GM23338 (cell line): ENCODE data around the gene GALNT14. TPM values are rescaled to one million over a fixed set of nuclear protein-coding genes. Genes with fewer than 3 reads are reported as not detected.

ENCODE experiments used
- ATAC-seq: fragments of 200-7000 bp; cut with Tn5 transposase; 3 replicates; pipeline ENCODE4 v1.9.1; 2020
- DNase-seq: peaks from one replicate; pipeline ENCODE4 v3.0.0-alpha.2; 2015; ENCODE audit warnings: low spot score
- H2AFZ ChIP-seq: fragments of 200-600 bp; sonication (generic); 2 replicates; pipeline ENCODE4 v1.8.0; 2016; ENCODE audit warnings: antibody characterized with exemption, mild to moderate bottlenecking, moderate library complexity
- H3F3A ChIP-seq: fragments of 200-600 bp; sonication (generic); replicated peaks from 2 replicates; pipeline ENCODE4 v1.8.0; 2017; ENCODE audit warnings: antibody characterized with exemption, mixed run types, low read depth
- H3K27ac ChIP-seq: fragments of 200-600 bp; sonication (generic); 2 replicates; pipeline ENCODE4 v1.6.1; 2016; ENCODE audit warnings: low read depth
- H3K27me3 ChIP-seq: fragments of 200-600 bp; sonication (generic); 2 replicates; pipeline ENCODE4 v1.8.0; 2016; ENCODE audit warnings: mild to moderate bottlenecking, mixed run types, moderate library complexity; ENCODE audit not compliant: insufficient read depth
- H3K36me3 ChIP-seq: fragments of 200-600 bp; sonication (generic); 2 replicates; pipeline ENCODE4 v1.8.0; 2016; ENCODE audit warnings: mild to moderate bottlenecking; ENCODE audit not compliant: insufficient read depth
- H3K4me1 ChIP-seq: fragments of 200-600 bp; sonication (generic); 2 replicates; pipeline ENCODE4 v1.8.0; 2016; ENCODE audit warnings: mild to moderate bottlenecking, moderate library complexity; ENCODE audit not compliant: insufficient read depth
- H3K4me2 ChIP-seq: fragments of 200-600 bp; sonication (generic); 2 replicates; pipeline ENCODE4 v1.7.1; 2017; ENCODE audit warnings: mixed run types
- H3K4me3 ChIP-seq: fragments of 200-600 bp; sonication (generic); 2 replicates; pipeline ENCODE4 v1.6.1; 2016; ENCODE audit warnings: mixed run types
- H3K79me2 ChIP-seq: fragments of 200-600 bp; sonication (generic); replicated peaks from 2 replicates; pipeline ENCODE4 v1.8.0; 2017; ENCODE audit warnings: mild to moderate bottlenecking; ENCODE audit not compliant: insufficient read depth
- H3K9me2 ChIP-seq: fragments of 200-600 bp; sonication (generic); 2 replicates; pipeline ENCODE4 v1.8.0; 2017; ENCODE audit not compliant: insufficient read depth
- H4K20me1 ChIP-seq: fragments of 200-600 bp; sonication (generic); replicated peaks from 2 replicates; pipeline ENCODE4 v1.8.0; 2017; ENCODE audit warnings: mild to moderate bottlenecking; ENCODE audit not compliant: insufficient read depth
- H3K27ac Mint-ChIP-seq: 2 replicates; pipeline ENCODE4 v1.8.0; 2020; ENCODE audit warnings: inconsistent platforms, mild to moderate bottlenecking, moderate library complexity, mixed read lengths
- H3K27me3 Mint-ChIP-seq: 3 replicates; pipeline ENCODE4 v1.8.0; 2022; ENCODE audit warnings: low read depth, mild to moderate bottlenecking, moderate library complexity, mixed read lengths, inconsistent platforms; ENCODE audit not compliant: insufficient read depth, poor library complexity
- H3K36me3 Mint-ChIP-seq: 3 replicates; pipeline ENCODE4 v1.8.0; 2021; ENCODE audit warnings: low read depth, mild to moderate bottlenecking, inconsistent platforms, moderate library complexity, mixed read lengths
- H3K4me1 Mint-ChIP-seq: 3 replicates; pipeline ENCODE4 v1.8.0; 2020; ENCODE audit warnings: mild to moderate bottlenecking, inconsistent platforms, mixed read lengths
- H3K4me3 Mint-ChIP-seq: 3 replicates; pipeline ENCODE4 v1.8.0; 2021; ENCODE audit warnings: moderate library complexity, mild to moderate bottlenecking, inconsistent platforms, mixed read lengths
- H3K9me3 Mint-ChIP-seq: 3 replicates; pipeline ENCODE4 v1.8.0; 2020; ENCODE audit warnings: moderate library complexity, mild to moderate bottlenecking, inconsistent platforms, mixed read lengths
- CTCF ChIP-seq, 2 experiments: fragments of 200-600 bp in 1 of 2; sonication (generic) in 1 of 2; conservative IDR thresholded peaks; 2 replicates each; pipeline versions ENCODE4 v1.5.1 to v1.6.1; 2016 to 2017; ENCODE audit warnings: antibody characterized with exemption in 2 of 2, low read depth in 2 of 2, mild to moderate bottlenecking in 2 of 2, moderate library complexity in 1 of 2
- EZH2 ChIP-seq: fragments of 200-600 bp; sonication (generic); IDR thresholded peaks from one replicate; pipeline ENCODE4 v1.8.0; 2017; ENCODE audit warnings: antibody characterized with exemption, mild to moderate bottlenecking, low read depth; ENCODE audit not compliant: unreplicated experiment
- EZH2phosphoT487 ChIP-seq: fragments of 200-600 bp; sonication (generic); IDR thresholded peaks from one replicate; pipeline ENCODE4 v1.8.1; 2018; ENCODE audit warnings: antibody characterized with exemption; ENCODE audit not compliant: unreplicated experiment
- JUNB ChIP-seq: IDR thresholded peaks from one replicate; pipeline ENCODE4 v1.6.1; 2016; ENCODE audit warnings: antibody characterized with exemption; ENCODE audit not compliant: unreplicated experiment
- NANOG ChIP-seq: IDR thresholded peaks from 2 replicates; pipeline ENCODE4 v1.6.1; 2016; ENCODE audit warnings: antibody characterized with exemption, borderline replicate concordance
- POLR2AphosphoS5 ChIP-seq: IDR thresholded peaks from 2 replicates; pipeline ENCODE4 v1.6.1; 2016; ENCODE audit warnings: antibody characterized with exemption, low read depth
- REST ChIP-seq: IDR thresholded peaks from one replicate; pipeline ENCODE4 v1.6.1; 2018; ENCODE audit warnings: antibody characterized with exemption; ENCODE audit not compliant: unreplicated experiment
- ZNF114 ChIP-seq: fragments of 250-450 bp; sonication (Bioruptor Pico); IDR thresholded peaks from 2 replicates; pipeline ENCODE4 v1.5.0; 2020; ENCODE audit warnings: mild to moderate bottlenecking, moderate library complexity
- ZNF331 ChIP-seq: fragments of 250-450 bp; sonication (Bioruptor Pico); IDR thresholded peaks from 2 replicates; pipeline ENCODE4 v1.5.0; 2020; ENCODE audit warnings: low read depth, mild to moderate bottlenecking, moderate library complexity
- ZNF462 ChIP-seq: fragments of 250-450 bp; sonication (Bioruptor Pico); IDR thresholded peaks from 2 replicates; pipeline ENCODE4 v1.5.0; 2020; ENCODE audit warnings: mild to moderate bottlenecking, moderate library complexity
- polyA plus RNA-seq: library from polyadenylated mRNA; unstranded; fragments of >200 nt; fragmentation: Nextera tagmentation; extraction: Ambion mirVana; gene quantifications from 2 replicates; pipeline ENCODE4 v1.2.1, GENCODE V29; 2016
- total RNA-seq: library from RNA; depleted of rRNA; stranded (reverse); fragments of >200 nt; shearing (Covaris generic); gene quantifications from 2 replicates; pipeline ENCODE4 v1.2.3, GENCODE V29; 2014

Gene GALNT14
- total and polyA plus RNA-seq, 2 experiments from 2014 or later: 5.4 to 7.7 TPM

GRCh38 chr2:30975156-30975555, 163.1 kb downstream of the GALNT14 start (continued):
- TF ChIP-seq CTCF (conservative IDR thresholded peaks at IDR 0.05; ENCODE audit: low read depth in 2 of 2) (no peak), ZNF114 (CRISPR knock-in tag) (no peak)

- peaks cover under 1% of the 10 kb centered on the region for H3K27me3 Mint-ChIP-seq
These were observed 163.7 kb downstream of the GALNT14 start for GRCh38 chr2:30974554-30974953.

More at GRCh38 chr2:30974554-30974953, 163.7 kb downstream of the GALNT14 start:
- Histone ChIP-seq H2AFZ (no peak overlapping the region), H3K4me3 (no peak overlapping the region), H3K27me3 (no peaks in the 10 kb centered on the region), H3K36me3 (no peaks in the 10 kb centered on the region), H3K79me2 (no peaks in the 10 kb centered on the region), H3K9me2 (no peaks in the 10 kb centered on the region), H4K20me1 (no peaks in the 10 kb centered on the region), H3K27ac (no peak overlapping the region), H3F3A (no peaks in the 10 kb centered on the region), H3K4me2 (no peak overlapping the region), H3K4me1 (no peaks in the 10 kb centered on the region)
- Mint-ChIP-seq H3K4me1 (peaks cover 12% of the 10 kb centered on the region), H3K9me3 (no peaks in the 10 kb centered on the region), H3K4me3 (no peak overlapping the region), H3K27ac (no peak overlapping the region), H3K36me3 (no peaks in the 10 kb centered on the region; the same call in 2 of the 3 replicates)
- no peak for DNase-seq
- no peak for ATAC-seq
- no peak for TF ChIP-seq EZH2
- TF ChIP-seq POLR2AphosphoS5: no peak
- TF ChIP-seq EZH2phosphoT487: no peak
- no peak for TF ChIP-seq NANOG
- no peak for TF ChIP-seq REST
- TF ChIP-seq CTCF (conservative IDR thresholded peaks at IDR 0.05; ENCODE audit: low read depth in 2 of 2): no peak
- no peak for TF ChIP-seq ZNF331 (CRISPR knock-in tag)
- no peak for TF ChIP-seq JUNB
- TF ChIP-seq ZNF114 (CRISPR knock-in tag): no peak
- no peak for TF ChIP-seq ZNF462 (CRISPR knock-in tag)
